Thyroid gland (tissue), 4 donors: ENCODE measurements around the gene TMEM131L. TPM values are rescaled to one million over a fixed set of nuclear protein-coding genes. Genes with fewer than 3 reads are reported as not detected.

Experiments used
- DNase-seq, 2 donors: peaks; one replicate each; pipeline ENCODE4 v3.0.0-alpha.2; 2019
- H3K27ac ChIP-seq, 3 donors: fragments of 200-600 bp; sonication (generic); 1 replicate in 2 of 3; 2 replicates in 1 of 3; pipeline ENCODE4 v1.5.1; 2016 to 2019; ENCODE audit warnings: mild to moderate bottlenecking in 1 of 3, moderate library complexity in 1 of 3
- H3K27me3 ChIP-seq: fragments of 200-600 bp; sonication (generic); one replicate; pipeline ENCODE4 v1.5.1; 2019
- H3K36me3 ChIP-seq, 2 donors: fragments of 200-600 bp; sonication (generic); one replicate each; pipeline ENCODE4 v1.5.1; 2016 to 2019
- H3K4me1 ChIP-seq, 2 donors: fragments of 200-600 bp; sonication (generic); one replicate each; pipeline ENCODE4 v1.5.1; 2017 to 2019
- H3K4me3 ChIP-seq, 3 donors: fragments of 200-600 bp; sonication (generic); replicated peaks in 1 of 3; 1 replicate in 2 of 3; 2 replicates in 1 of 3; pipeline ENCODE4 v1.5.1; 2016; ENCODE audit warnings: mild to moderate bottlenecking in 1 of 3
- H3K9me3 ChIP-seq: fragments of 200-600 bp; sonication (generic); one replicate; pipeline ENCODE4 v1.5.1; 2017
- CTCF ChIP-seq, 6 experiments: fragments of 200-600 bp in 3 of 6; fragments of 450-650 bp in 3 of 6; sonication (generic) in 3 of 6; IDR thresholded peaks; one replicate each; pipeline ENCODE4 v1.5.1; 2016 to 2019; ENCODE audit warnings: antibody characterized with exemption in 6 of 6, mild to moderate bottlenecking in 2 of 6, inconsistent platforms in 1 of 6, moderate library complexity in 1 of 6
- POLR2A ChIP-seq, 2 donors: fragments of 450-650 bp; IDR thresholded peaks; one replicate each; pipeline ENCODE4 v1.6.1; 2017; ENCODE audit warnings: antibody characterized with exemption in 2 of 2, mild to moderate bottlenecking in 2 of 2, moderate library complexity in 1 of 2
- WGBS, 2 donors: methylation state at CpG; one replicate each; pipeline ENCODE4 v1.1.5; 2017; 5-methylcytosine and 5-hydroxymethylcytosine counted together
- intact Hi-C: fragments of 100-400 bp; cut with DNase I; formaldehyde crosslinking; loops from one replicate; pipeline ENCODE4 v1.15.1; 2023
- total RNA-seq, 4 donors: library from RNA; depleted of rRNA; stranded (reverse); fragments of >200 nt; gene quantifications; one replicate each; pipeline ENCODE4 v1.2.3, GENCODE V29; 2016

Gene TMEM131L
- total RNA-seq, 4 donors from 2014 or later, result 11.1 to 17.9 (median 16.4) TPM

GRCh38 chr4:153513596-153513995, 47.4 kb downstream of the TMEM131L start:
- DNase-seq, result no peak
- TF ChIP-seq CTCF (IDR thresholded peaks at IDR 0.05) (no peak), POLR2A (IDR thresholded peaks at IDR 0.05) (no peak)
- intact Hi-C loops, result no loop called here
- H3K9me3 ChIP-seq, result no peaks in the 10 kb centered on the region
- H3K4me1 ChIP-seq, result no peaks in the 10 kb centered on the region
- H3K27ac ChIP-seq, result no peak overlapping the region
- WGBS, 2 donors, result 32 to 69% methylated on average over 1 of the region's 1 CpG
- H3K36me3 ChIP-seq, result no peaks in the 10 kb centered on the region
- no peaks in the 10 kb centered on the region for H3K27me3 ChIP-seq
- H3K4me3 ChIP-seq, result no peak overlapping the region

GRCh38 chr4:153514001-153514526, 47.9 kb downstream of the TMEM131L start:
- no peaks in the 10 kb centered on the region for H3K4me1 ChIP-seq
- no peak overlapping the region for H3K4me3 ChIP-seq
- no peak overlapping the region for H3K27ac ChIP-seq
- H3K27me3 ChIP-seq, result no peaks in the 10 kb centered on the region
- no peaks in the 10 kb centered on the region for H3K36me3 ChIP-seq
- TF ChIP-seq CTCF (IDR thresholded peaks at IDR 0.05) (no peak), POLR2A (IDR thresholded peaks at IDR 0.05) (no peak)
- no peaks in the 10 kb centered on the region for H3K9me3 ChIP-seq
- WGBS, 2 donors, result 71 to 78% methylated on average over 3 of the region's 3 CpGs
- intact Hi-C loops, result no loop called here
- no peak for DNase-seq

GRCh38 chr4:153514688-153515426, 48.7 kb downstream of the TMEM131L start:
- Histone ChIP-seq H3K9me3 (no peaks in the 10 kb centered on the region), H3K4me3 (no peak overlapping the region), H3K4me1 (no peaks in the 10 kb centered on the region), H3K27me3 (no peaks in the 10 kb centered on the region), H3K36me3 (no peaks in the 10 kb centered on the region), H3K27ac (no peak overlapping the region)
- DNase-seq, result no peak
- 94 to 97% methylated on average over 15 of the region's 15 CpGs for WGBS, 2 donors
- intact Hi-C loops, result no loop called here
- no peak for TF ChIP-seq CTCF (IDR thresholded peaks at IDR 0.05)

GRCh38 chr4:153517159-153517558, 51.0 kb downstream of the TMEM131L start:
- intact Hi-C loops, result no loop called here
- Histone ChIP-seq H3K27me3 (no peaks in the 10 kb centered on the region), H3K36me3 (no peaks in the 10 kb centered on the region), H3K27ac (peak overlapping the region in 1 of 3 donors; percentile 7), H3K9me3 (no peaks in the 10 kb centered on the region), H3K4me1 (no peaks in the 10 kb centered on the region), H3K4me3 (no peak overlapping the region)
- TF ChIP-seq CTCF (IDR thresholded peaks at IDR 0.05) (no peak), POLR2A (IDR thresholded peaks at IDR 0.05) (no peak)
- 90 to 98% methylated on average over 3 of the region's 3 CpGs for WGBS, 2 donors
- DNase-seq, result no peak

GRCh38 chr4:153518001-153518400, 51.8 kb downstream of the TMEM131L start:
- Histone ChIP-seq H3K4me3 (no peak overlapping the region), H3K36me3 (no peaks in the 10 kb centered on the region), H3K9me3 (no peaks in the 10 kb centered on the region), H3K27ac (no peak overlapping the region), H3K4me1 (no peaks in the 10 kb centered on the region), H3K27me3 (no peaks in the 10 kb centered on the region)
- no peak for TF ChIP-seq POLR2A (IDR thresholded peaks at IDR 0.05)
- TF ChIP-seq CTCF (IDR thresholded peaks at IDR 0.05), result no peak
- intact Hi-C loops, result no loop called here
- WGBS, 2 donors, result 82 to 84% methylated on average over 8 of the region's 8 CpGs
- peak in 1 of 2 donors; percentile 18 for DNase-seq
